Activated naive CD8-positive, alpha-beta T cell treated with anti-CD3 and anti-CD28 coated beads, Interleukin-2, amount 50 U/mL, for 16 hours (primary cell): ENCODE measurements around the gene TENM4.
"Not testable (repeated sequence)": the region's sequence is repeated elsewhere in the genome, so short reads cannot be mapped to it uniquely, and the experiment has no call there.

Source experiments
- DNase-seq: peaks from one replicate; pipeline ENCODE4 v3.0.0-alpha.2; 2020; ENCODE audit warnings: low read depth, low spot score

Gene TENM4

DNA sequence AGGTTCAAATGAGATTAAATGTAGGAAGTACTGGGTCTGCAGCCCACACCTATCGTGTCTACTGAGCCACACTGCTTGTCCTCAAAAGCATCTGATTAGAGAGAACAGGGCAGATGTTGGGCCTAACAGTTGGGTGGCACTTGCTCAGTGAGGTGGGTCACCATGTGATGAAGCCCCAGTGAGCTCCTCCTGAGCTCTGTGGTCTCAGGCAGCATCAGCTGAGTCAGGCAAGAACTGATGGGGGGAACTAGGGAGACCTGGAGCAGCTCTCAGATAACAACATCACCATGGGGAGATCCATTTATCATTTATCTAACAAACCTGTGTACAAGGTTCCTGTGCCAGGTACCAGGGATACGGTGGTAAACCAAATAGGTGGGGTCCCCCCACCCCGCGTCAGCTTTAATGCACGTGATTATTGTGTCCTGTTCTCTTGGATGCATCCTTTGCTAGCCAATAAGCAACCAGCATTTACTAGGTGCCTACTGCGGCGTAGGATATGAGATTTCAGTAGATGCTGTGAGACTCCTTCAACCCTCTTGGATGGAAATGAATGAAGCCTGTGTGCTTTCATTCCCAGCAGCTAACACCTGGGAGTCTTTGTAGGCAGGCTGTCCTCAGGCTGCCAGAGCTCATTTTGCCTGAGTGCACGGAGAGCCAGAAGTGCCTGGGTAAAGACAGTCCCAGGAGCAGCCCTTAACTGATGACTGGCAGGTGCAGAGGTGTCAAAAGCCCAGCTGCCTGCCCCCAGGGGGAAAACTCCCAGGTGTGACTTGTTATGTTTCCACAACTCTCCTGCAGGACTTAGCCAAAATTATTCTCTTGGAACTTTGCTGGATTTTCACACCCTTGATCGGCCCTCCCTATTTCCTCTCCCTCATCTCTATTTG, 792.6 kb downstream of the TENM4 start:
- DNase-seq = no peak

DNA sequence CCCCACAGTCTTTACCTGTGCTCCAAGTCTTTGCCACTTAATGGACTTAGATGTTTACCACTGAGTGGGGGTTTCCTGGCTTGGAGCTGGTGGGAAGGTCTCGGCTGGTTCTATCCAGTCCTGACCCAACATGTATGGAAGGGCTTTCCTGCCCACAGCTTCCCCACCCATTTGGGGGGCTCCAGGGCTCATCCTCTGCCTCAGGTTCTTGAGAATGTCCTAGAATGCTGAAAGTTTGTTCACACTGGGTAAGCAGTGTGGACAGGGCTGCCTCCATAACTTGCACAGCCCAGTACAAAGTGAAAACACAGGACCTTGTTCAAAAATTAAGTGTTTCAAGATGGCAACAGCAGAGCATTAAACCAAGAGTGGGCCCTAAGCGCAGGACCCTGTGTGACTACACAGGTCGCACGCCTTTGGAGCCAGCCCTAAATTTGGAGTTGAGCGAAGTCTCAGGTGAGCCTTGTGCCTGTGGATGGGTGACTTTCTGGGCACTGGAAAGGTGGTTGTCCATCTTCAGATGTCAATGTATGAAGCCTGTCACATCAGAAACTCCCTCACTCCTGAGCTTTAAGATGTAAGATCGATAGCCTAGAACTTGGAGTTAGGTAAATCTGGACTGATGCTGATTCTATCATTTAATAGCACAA, 793.4 kb downstream of the TENM4 start:
- DNase-seq = no peak

DNA sequence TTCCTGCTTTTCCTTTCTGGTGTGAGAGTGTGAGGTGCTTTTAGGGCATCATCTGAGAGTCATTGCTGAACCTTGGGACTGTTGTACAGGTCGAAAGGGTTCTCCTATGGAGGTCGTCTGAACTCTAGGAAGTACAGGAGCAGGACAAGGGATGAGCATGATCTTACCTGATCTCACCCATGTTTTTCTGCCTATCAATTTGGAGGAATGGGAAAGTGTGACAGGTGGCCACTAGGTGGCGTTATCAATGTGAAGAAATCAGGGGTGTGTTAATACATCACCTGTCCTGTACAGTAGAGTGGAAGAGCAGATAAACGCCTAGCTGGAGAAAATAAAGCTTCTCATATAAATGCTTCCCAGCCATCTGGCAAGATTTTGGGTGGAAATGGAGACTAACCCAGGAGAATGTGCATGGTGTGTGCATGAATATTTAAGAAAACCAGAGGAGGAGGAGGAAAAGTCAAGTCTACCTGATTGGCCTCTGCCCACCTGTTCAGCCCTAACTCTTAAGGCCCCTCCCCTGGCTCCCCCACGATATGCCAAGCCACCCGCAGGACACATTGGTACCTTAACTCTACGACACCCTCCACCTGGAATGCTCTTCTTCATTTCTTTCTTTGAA, 794.2 kb downstream of the TENM4 start:
- no peak for DNase-seq

DNA sequence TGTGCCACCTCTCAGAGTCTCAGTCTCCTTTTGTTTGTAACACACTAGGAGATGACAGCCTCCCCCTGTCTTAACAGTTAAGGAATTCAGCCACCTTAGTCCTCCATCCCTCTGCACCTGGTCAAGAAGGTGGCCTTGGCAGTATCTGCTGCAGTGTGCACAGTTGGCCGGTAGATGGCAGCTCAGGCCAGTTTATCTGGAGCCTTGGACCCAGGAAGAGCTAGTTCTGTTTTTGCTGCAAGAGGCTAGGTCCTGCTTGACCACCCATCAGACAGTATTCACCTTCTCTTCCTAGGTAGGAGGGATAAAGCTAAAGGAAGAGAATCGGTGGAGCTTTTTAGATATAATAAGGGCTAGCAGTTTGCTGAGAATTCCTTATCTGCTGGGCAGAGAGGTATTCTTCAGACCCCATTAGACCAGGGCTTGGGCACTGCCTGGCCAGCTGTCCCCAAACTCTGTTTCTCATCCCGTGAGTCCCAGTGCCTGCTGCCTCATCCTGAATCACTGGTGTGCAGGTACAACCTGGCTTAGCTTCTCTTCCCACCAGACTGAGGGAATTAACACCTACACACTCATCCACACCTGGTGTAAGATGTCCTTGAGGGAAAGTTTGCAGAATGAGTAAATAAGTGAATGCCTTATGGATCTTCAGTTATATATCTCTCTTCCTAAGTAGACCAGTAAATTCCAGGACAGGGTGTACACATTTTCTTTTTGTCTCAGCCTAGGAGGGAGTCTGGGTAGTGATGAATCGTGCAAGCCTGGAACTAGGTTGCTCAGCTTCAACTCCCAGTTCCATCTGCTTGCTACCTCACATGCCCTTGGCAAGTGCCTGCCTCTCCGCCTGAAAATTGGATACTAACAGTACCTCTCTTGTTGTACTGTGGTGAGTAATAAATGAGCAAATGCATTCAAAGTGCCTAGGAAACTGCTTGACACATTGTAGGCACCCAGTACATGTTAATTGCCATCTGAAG, 795.3 kb downstream of the TENM4 start:
- DNase-seq = no peak

DNA sequence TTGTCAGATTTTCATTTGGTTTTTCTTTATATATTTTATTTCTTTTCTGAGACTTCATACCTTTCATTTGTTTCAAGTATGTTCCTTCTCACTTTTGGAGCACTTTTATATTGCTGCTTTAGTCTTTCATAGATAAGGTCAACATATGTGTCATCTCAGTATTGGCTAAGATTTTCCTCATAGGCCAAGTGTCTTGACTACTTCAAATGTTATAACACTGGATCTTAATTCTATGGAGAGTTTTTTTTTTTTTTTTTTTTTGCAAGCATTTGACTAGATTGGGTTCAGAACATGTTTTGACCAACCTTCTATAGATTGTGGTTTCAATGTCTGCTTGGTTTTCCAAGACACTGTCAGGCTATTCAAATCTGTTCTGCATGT, 797.2 kb downstream of the TENM4 start:
- no peak for DNase-seq

DNA sequence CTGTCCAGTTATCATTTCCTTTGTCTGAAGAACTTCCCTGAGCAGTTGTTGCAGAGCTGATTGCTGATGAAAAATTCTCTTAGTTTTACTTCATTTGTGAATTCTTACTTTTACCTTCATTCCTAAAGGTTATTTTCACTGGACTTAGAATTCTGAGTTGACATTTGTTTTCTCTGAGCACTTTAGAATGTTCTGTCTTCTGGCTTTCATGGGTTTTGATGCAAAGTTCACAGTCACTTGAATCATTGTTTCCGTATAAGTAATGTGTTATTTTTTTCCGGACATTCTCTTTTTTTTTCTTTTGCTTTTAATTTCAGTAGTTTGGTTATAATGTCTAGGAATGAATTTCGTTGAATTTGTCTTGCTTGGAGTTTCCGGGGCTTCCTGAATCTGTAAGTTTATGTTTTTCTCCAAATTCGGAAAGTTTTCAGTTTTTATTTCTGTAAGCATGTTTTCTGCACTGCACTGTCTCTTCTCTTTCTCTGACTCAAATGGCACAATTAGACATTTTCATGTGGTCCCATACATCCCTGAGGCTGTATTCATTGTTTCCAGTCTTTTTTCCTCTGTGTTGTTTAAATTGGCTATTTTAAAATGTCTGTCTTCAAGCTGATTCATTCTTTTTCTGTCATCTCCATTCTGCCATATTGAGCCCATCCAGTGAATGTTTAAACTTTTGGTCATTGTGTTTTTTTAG, 797.7 kb downstream of the TENM4 start:
- DNase-seq = no peak

DNA sequence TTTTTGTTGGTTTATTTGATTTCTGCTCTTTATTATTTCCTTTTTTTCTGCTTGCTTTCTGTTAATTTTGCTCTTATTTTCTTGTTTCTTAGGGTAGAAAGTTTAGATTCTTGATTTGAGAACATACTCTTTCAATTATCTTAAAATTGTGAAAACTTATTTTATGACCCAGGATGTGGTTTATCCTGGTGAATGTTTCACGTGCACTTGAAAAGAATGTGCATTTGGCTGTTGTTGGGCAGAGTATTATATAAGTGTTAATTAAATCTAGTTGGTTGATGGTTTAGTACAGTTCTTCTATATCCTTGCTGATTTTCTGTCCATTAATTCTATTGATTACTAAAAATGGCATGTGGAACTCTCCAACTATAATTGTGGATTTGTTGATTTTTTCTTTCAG, 799.3 kb downstream of the TENM4 start:
- DNase-seq = no peak

DNA sequence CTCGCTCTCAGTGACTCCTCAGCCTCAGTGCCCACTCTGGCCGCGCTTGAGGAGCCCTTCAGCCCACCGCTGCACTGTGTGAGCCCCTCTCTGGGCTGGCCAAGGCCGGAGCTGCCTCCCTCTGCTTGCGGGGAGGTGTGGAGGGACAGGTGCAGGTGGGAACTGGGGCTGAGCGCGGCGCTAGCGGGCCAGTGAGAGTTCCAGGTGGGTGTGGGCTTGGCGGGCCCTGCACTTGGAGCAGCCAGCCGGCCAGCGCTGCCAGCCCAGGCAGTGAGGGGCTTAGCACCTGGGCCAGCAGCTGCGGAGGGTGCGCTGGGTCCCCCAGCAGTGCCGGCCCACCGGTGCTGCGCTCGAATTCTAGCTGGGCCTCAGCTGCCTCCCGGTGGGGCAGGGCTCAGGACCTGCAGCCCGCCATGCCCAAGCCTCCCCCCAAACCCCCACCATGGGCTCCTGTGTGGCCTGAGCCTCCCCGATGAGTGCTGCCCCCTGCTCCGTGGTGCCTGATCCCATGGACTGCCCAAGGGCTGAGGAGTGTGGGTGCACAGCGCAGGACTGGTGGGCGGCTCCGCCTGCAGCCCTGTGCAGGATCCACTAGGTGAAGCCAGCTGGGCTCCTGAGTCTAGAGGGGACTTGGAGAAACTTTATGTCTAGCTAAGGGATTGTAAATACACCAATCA, 802.0 kb downstream of the TENM4 start:
- no peak for DNase-seq

DNA sequence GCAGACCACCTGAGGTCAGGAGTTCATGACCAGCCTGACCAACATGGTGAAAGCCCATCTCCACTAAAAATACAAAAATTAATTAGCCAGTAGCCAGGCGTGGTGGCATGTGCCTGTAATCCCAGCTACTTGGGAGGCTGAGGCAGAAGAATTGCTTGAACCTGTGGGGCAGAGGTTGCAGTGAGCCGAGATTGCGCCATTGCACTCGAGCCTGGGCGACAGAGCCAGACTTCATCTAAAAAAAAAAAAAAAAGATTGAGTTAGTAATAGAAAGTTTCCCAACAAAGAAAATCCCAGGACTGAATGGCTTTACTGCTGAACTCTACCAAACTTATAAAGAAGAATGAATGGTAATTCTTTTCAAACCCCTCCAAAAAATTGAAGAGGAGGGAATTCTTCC, 803.3 kb downstream of the TENM4 start:
- not testable (repeated sequence) for DNase-seq

DNA sequence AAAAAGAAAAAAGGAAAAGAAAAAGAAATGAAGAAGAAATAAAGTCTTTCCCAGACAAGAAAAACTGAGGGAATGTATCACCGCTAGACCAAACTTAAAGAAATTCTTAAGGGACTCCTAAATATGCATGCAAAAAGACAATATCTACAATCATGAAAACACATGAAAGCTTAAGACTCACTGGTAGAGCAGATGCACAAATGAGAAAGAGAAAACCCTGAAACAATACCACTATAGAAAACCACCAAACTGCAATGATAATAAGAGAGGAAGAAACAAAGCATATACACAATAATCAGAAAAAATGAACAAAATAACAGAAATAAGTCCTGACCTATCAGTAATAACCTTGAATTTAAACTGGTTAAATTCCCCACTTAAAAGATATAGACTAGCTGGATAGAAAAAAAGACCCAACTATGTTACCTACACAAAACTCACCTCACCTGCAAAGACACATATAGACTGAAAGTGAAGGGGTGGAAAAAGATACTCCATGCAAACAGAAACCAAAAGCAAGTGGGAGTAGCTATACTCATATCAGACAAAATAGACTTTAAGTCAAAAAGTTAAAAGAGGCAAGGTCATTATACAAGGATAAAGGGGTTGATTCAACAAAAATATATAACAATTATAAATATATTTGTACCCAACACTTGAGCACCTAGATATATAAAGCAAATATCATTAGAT, 804.9 kb downstream of the TENM4 start:
- DNase-seq = no peak

DNA sequence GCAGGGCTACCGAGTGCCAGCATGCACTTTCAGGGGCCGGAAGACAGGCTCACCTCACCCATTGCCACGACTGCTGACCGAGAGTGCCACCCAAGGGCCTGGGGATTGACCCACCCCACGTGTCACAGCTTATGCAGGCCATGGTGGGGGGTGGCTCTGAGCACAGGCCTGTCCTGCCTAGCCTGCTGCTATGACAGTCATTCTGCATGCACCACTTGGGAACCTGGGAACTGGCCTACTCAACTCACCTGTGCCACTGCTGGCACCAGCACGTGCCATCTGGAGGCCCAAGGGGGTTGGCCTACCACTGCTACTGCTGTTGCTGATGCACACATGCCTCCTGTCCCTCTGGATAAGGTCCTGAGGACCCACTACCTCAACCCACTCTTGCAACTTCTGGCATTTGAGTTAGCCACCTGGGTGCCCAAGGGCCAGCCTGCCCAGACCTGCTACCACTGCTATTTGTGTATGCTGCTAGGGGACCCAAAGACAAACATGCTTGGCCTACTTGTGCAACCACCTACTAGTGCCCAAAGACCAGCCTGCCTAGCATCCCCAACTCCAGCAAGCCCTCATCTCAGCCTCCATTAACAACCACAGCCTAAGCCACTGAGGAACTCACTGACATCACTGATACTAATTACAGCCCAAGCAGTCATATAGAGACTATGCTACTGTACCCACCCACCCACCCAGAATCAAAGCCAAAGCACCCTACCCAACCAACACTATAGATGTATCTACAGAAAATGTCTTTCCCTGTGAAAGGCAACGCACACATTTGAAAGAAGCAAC, 807.1 kb downstream of the TENM4 start:
- DNase-seq = no peak

DNA sequence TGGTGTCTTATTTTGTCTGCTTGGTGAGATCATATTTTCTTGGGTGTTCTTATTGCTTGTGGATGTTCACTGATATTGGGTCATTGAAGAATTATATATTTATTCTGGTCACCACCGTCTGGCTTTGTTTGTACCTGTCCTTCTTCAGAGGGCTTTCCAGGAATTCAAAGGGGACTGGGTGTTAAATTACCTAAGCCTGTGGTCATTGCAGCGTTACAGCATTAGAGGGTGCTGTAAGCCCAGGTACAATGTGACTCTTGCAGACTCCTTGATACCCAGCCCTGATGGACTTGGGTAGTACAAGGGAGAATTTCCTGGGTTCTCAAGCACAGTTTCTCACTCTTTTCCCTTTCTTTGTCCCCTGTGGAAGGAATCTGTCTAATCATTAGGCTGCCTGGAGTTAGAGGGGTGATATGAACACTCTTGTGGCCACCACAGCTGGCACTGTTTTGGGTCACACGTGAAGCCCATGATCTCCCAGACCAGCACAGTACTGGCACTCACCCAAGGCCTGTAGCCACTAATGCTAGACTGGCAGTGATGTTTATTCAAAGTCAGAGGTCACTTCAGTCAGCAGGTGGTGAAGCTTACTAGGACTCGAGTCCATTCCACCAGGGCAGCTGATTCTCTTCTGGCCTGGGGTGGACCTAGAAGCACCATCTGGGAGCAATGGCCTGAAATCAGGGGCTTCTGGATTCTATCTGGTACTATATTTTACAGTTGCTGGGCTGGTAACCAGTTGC, 810.1 kb downstream of the TENM4 start:
- no peak for DNase-seq

DNA sequence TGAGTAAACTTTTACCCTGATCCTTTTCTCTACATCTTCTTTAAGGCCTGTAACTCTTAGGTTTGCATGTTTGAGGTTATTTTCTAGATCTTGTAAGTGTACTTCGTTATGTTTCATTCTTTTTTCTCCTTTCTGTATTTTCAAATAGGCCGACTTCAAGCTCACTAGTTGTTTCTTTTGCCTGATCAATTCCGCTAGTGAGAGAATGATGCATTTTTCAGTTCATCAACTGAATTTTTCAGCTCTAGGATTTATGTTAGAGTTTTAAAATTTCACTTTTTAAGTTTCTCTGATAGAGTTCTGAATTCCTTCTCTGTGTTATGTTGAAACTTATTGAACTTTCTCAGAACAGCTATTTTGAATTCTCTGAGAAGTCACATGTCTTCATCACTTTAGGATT, 810.7 kb downstream of the TENM4 start:
- DNase-seq = no peak

DNA sequence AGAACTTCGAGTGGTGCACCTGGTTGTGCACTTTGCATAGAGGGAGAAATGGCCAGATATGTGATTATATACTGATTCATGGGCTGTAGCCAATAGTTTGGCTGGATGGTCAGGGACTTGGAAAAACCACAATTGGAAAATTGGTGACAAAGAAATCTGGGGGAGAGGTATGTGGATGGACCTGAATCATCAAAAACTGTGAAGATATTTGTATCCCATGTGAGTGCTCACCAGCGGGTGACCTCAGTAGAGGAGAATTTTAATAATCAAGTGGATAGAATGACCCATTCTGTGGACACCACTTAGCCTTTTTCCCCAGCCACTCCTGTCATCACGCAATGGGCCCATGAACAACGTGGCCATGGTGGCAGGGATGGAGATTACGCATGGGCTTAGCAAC, 818.2 kb downstream of the TENM4 start:
- DNase-seq = no peak

DNA sequence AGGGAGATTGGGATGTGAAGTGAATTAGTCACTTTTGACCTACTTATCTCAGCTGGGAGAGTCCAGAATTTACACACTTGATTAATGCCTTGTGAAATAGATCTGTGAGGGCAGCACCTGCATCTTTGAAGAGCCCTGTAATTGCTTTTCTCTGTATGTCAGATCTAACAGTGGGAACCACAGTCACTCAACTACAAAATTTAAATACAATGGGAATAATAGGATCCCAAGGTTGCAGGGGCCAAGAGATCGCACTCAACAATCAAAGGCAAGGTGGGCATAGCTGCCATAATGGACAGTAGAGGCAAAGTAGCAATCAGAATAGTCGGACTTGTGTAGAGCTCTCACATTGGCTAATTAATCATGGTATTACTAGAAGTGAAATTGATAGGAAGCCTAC, 820.7 kb downstream of the TENM4 start:
- no peak for DNase-seq

DNA sequence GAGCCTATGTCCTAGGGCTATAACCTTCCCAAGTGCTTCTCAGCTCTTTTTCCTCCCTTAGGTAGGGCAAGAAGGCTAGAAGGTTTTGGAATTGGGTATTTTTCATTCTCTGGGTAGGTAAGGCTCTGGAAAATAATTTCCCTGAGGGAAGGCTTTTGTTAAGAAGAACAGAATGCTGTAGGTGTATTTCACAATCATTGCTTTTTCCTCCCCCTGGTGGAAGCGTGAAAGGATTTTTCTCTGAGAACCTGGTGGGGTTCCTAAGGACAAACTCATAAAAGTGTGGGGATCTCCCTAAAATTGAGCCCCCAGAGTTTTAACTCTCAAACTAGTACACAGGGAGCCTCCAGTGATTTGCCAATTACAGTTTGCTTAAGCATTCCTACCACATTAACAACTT, 825.1 kb downstream of the TENM4 start:
- DNase-seq = no peak

DNA sequence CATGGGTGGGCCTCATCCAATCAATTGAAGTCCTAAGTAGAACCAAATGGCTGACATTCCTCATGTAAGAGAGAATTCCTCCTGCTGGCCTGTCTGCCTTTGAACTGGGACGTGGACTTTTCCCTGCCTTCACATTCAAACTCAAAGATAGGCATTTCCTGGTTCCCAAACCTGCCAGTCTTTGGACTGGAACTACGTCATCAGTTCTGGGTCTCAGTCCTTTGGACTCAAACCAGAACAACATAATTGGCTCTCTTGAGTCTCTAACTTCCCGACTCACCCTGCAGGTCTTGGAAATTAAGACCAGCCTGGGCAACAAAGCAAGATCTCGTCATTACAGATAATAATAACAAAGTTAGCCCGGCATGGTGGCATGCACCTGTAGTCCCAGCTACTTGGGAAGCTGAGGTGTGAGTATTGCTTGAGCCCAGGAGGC, 827.4 kb downstream of the TENM4 start:
- DNase-seq = no peak

DNA sequence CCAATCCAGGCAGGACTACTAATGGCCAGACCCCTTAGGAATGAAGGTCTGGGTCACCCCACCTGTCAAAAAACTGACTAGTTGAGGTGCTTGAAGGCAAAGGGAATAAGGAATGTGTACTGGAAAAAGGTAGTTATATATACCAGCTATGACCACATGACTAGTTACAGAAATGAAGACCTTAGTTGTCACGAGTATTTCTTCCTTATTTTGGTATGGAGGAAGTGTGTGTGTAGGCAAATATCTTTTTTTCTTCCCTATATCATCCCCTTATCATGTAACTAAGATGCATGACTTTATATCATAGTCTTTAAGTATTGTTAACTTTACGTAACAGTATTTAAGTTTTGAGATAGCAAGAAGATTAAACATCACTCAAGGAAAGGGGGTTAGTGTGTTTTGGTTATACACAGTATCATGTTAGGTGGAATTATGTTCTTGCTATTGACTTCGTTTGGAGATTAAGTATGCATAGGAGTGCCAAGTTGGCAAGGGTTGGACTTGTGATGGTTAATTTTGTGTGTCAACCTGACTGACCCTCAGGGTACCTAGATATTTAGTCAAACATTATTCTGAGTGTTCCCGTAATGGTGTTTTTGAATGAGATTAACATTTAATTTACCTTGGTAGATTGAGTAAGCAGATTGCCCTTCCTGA, 828.0 kb downstream of the TENM4 start:
- DNase-seq = no peak
